ENCODE measurements around the gene DZIP1.

DZIP1 gene

GRCh38 chr13:95540888-95541287 is 103.6 kb downstream of the DZIP1 start:
- Histone ChIP-seq H4K20me1 (ENCODE audit: insufficient read depth) (no peaks in the 10 kb centered on the region), H3K9ac (no peak overlapping the region), H3K4me1 (ENCODE audit: low read depth, poor library complexity, severe bottlenecking) (peaks cover 8% of the 10 kb centered on the region), H3K79me2 (ENCODE audit: insufficient read depth, low read depth) (no peaks in the 10 kb centered on the region), H3K4me2 (no peak overlapping the region), H2AFZ (ENCODE audit: low read depth) (no peak overlapping the region), H3K27ac (no peak overlapping the region), H3K36me3 (ENCODE audit: insufficient read depth) (no peaks in the 10 kb centered on the region), H3K4me3 (IDR thresholded peaks at IDR 0.05; ENCODE audit: insufficient read depth, low read depth, low read length) (no peak overlapping the region), H3K27me3 (ENCODE audit: insufficient read depth, low read depth) (no peaks in the 10 kb centered on the region)
- no peak for TF ChIP-seq CTCF (conservative IDR thresholded peaks at IDR 0.05; ENCODE audit: low read depth, low read length)

GRCh38 chr13:95536632-95537241 is 107.8 kb downstream of the DZIP1 start:
- no peak overlapping the region for H3K27ac ChIP-seq
- no peak overlapping the region for H3K4me3 ChIP-seq (IDR thresholded peaks at IDR 0.05; ENCODE audit: insufficient read depth, low read depth, low read length)
- no peaks in the 10 kb centered on the region for H3K27me3 ChIP-seq (ENCODE audit: insufficient read depth, low read depth)
- H3K9ac ChIP-seq = no peak overlapping the region
- H3K4me2 ChIP-seq = no peak overlapping the region
- H4K20me1 ChIP-seq (ENCODE audit: insufficient read depth) = no peaks in the 10 kb centered on the region
- H3K36me3 ChIP-seq (ENCODE audit: insufficient read depth) = no peaks in the 10 kb centered on the region
- 0 out of 2 replicates have a peak overlapping the region, but pooled peaks have one; percentile 30 for H2AFZ ChIP-seq (ENCODE audit: low read depth)
- H3K4me1 ChIP-seq (ENCODE audit: low read depth, poor library complexity, severe bottlenecking) = peaks cover 8% of the 10 kb centered on the region
- TF ChIP-seq CTCF (conservative IDR thresholded peaks at IDR 0.05; ENCODE audit: low read depth, low read length) = peak; percentile 73
- no peaks in the 10 kb centered on the region for H3K79me2 ChIP-seq (ENCODE audit: insufficient read depth, low read depth)

- no peak overlapping the region for H3K4me2 ChIP-seq
These were observed 109.3 kb downstream of the DZIP1 start for GRCh38 chr13:95535243-95535642.

GRCh38 chr13:95533545-95534160 is 110.9 kb downstream of the DZIP1 start:
- Histone ChIP-seq H3K79me2 (ENCODE audit: insufficient read depth, low read depth) (no peaks in the 10 kb centered on the region), H3K4me2 (no peak overlapping the region), H3K27ac (no peak overlapping the region), H3K27me3 (ENCODE audit: insufficient read depth, low read depth) (no peaks in the 10 kb centered on the region), H3K4me3 (IDR thresholded peaks at IDR 0.05; ENCODE audit: insufficient read depth, low read depth, low read length) (no peak overlapping the region), H4K20me1 (ENCODE audit: insufficient read depth) (no peaks in the 10 kb centered on the region), H2AFZ (ENCODE audit: low read depth) (no peak overlapping the region), H3K4me1 (ENCODE audit: low read depth, poor library complexity, severe bottlenecking) (peaks cover 8% of the 10 kb centered on the region), H3K36me3 (ENCODE audit: insufficient read depth) (no peaks in the 10 kb centered on the region), H3K9ac (no peak overlapping the region)
- no peak for TF ChIP-seq CTCF (conservative IDR thresholded peaks at IDR 0.05; ENCODE audit: low read depth, low read length)

More at GRCh38 chr13:95535243-95535642, 109.3 kb downstream of the DZIP1 start:
- Histone ChIP-seq H3K36me3 (ENCODE audit: insufficient read depth) (no peaks in the 10 kb centered on the region), H3K9ac (no peak overlapping the region), H3K4me3 (IDR thresholded peaks at IDR 0.05; ENCODE audit: insufficient read depth, low read depth, low read length) (no peak overlapping the region), H2AFZ (ENCODE audit: low read depth) (no peak overlapping the region), H3K27me3 (ENCODE audit: insufficient read depth, low read depth) (no peaks in the 10 kb centered on the region), H3K79me2 (ENCODE audit: insufficient read depth, low read depth) (no peaks in the 10 kb centered on the region), H3K4me1 (ENCODE audit: low read depth, poor library complexity, severe bottlenecking) (peaks cover 8% of the 10 kb centered on the region), H3K27ac (no peak overlapping the region), H4K20me1 (ENCODE audit: insufficient read depth) (no peaks in the 10 kb centered on the region)
- TF ChIP-seq CTCF (conservative IDR thresholded peaks at IDR 0.05; ENCODE audit: low read depth, low read length) = no peak
